COLO668 (cell line): ENCODE measurements around the gene ECT2.
"Not testable (repeated sequence)": the region's sequence is repeated elsewhere in the genome, so short reads cannot be mapped to it uniquely, and the experiment has no call there.

Source experiments
- DNase-seq: peaks from one replicate; lab custom pipeline; 2025; ENCODE audit not compliant: unreplicated experiment; lab: John Stamatoyannopoulos, UW

Gene ECT2

DNA sequence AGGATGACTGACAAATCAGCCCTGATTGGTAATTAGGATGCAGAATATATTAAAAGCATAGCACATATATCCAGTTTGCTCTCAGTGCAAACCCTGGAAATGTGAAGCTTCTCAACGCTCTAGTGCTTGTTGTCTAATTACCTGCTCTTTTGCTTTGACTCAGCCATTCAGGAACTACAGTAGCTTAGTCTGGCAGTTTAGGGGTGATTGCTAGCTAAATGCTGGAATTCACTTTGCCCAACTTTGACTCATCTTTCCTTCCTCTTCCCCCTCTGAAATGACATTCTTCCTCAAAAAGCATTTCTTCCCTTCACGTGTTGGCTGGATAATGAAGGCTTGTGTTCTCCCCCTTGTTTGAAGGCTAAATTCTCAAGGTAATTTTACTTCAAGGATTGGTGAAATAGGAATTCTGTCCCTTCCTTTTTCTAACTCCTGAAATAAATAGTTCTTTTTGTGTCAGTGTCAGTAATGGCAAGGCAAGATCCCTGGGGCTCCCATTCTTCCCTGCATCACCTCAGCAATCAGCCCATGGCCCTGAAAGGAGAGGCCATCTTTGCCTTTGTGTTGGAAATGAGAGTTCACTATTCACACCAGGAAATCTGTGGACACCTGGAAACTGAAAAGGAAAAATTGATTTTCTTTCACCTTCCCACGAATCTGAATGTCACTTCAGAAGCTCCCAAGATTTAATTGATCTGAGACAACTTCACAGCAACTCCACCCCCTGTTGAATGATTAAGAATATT lies 103.6 kb downstream of the ECT2 start:
- DNase-seq = no peak

DNA sequence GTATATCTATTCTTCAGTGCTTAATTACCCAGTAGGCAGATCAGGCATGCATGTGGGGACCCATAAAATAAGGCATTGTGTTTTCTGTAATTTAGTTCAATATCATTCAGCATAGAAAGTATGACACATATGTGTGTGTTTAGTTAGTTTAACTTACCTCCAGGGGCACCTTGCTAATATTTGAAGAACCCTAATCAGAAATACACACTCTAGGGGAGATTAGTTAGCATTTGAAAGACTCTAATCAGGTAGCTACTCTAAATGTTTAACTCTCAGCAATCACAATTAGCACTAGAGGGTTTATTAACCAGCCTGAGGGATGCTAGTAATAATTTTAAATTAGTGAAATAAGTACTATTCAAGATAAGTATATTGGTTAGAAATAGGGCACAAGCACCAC lies 104.5 kb downstream of the ECT2 start:
- no peak for DNase-seq

DNA sequence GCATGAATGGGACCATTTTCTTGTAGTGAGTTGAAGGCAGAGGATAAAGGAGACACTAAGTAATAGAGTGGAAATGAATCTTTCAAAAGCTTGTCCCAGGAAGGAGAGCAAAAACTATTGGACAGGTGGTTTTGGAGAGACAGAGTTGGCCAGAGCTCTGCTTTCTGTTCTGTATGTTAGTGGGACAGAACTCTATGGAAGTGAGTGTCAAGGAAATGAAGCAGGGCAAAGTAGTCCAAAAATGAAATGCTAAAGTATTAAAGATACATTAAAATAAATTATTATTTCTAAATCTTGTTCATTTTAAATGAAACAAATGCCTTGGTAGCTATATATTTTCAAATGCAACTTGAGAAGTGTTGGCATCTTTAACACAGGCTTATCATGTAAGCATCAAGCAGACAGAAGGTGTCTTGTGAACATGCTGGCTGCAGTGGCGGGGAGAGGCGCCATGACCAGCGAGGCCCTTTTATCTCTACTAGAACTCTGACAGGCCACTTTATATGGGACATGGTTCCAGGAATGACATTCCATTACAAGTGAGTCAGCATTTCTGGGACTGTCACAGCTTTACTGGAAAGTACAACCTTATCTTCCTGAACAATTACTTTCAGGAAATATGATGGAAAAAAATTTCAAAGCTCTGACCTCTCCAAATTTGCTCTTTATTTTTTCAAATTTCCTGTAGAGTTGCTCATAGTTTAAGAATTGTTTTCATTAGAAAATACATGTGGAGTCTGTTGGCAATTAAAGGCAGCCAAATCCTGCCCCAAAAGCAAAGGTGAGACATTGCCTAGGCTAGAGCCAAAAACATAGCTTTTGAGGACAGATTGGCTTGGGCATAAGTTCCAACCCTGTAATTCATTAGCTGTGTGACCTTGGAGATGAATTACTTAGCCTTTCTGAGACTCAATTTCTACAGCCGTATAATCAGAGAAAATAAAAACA lies 106.5 kb downstream of the ECT2 start:
- no peak for DNase-seq

DNA sequence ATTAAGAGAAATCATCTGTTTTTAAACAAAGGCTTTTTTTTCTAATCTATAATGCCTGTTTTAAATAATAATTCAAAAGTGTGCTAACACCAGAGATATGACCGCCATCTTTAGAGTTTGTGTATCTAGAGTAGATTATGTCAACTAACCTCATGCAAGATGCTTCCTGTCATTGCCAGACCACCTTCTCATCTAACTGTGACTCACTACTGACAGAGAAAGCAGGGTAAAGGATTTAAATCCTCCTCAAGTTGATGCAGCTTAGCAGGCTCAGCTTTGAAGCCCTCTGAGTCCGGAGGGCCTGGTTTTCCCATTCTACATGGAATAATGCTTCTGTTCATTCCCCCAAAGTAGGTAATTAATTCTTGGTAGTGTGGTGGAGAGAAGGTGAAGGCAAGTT lies 108.5 kb downstream of the ECT2 start:
- DNase-seq = no peak

DNA sequence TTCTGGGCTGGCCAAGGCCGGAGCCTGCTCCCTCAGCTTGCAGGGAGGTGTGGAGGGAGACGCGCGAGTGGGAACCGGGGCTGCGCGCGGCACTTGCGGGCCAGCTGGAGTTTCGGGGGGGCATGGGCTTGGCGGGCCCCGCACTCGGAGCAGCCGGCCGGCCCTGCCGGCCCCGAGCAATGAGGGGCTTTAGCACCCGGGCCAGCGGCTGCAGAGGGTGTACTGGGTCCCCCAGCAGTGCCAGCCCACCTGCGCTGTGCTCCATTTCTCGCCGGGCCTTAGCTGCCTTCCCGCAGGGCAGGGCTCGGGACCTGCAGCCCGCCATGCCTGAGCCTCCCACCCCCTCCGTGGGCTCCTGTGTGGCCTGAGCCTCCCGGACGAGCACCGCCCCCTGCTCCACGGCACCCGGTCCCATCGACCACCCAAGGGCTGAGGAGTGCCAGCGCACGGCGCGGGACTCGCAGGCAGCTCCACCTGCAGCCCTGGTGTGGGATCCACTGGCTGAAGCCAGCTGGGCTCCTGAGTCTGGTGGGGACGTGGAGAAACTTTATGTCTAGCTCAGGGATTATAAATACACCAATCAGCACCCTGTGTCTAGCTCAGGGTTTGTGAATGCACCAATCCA lies 116.3 kb downstream of the ECT2 start:
- DNase-seq = not testable (repeated sequence)

DNA sequence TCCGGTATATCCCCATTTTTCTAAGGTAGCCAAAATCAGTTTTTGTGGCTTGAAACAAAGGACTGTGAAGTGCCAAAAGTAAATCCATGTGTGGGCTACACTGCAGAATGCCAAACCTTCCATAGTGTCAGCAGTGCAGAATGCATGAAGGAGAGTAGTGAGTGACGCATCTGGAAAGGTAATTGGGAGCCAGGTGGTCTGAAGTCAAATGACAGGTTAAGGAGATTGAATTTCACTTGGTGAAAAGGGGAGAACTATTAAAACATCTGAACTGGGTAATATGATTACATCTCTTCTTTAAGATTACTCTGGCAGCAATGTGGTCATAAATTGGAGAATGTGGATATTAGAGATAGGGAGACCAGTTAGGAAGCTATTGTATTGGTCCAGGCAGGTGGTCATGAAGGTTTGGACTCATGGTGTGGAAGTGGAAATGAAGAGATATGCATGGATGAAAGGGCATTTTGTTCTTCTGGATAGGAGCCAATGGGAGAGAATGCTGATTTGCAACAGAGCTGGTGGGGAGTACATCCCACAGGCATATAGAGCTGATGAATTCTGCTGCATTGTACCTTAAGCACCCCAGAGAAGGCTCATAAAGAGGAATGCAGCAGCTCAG lies 118.2 kb downstream of the ECT2 start:
- DNase-seq = peak; percentile 19

DNA sequence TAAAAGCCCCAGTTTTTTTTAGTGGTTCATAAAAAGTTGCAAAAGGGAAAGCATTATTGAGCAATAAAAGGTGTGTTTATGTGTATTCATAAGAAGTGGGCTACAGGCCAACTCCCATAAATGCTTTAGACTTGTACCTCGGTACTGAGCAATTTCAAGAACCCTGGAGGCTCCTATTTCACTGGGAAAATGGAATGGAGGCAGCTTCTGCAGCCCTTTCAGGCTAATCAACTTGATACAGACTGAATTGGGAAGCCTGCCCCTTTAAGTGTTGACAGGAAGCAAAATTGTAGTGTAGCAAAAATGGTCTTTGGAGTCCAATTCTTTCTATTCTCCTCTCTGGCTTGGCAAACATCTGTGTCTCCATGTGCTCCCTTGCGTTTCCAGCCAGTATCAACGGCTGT lies 118.8 kb downstream of the ECT2 start:
- DNase-seq = no peak

DNA sequence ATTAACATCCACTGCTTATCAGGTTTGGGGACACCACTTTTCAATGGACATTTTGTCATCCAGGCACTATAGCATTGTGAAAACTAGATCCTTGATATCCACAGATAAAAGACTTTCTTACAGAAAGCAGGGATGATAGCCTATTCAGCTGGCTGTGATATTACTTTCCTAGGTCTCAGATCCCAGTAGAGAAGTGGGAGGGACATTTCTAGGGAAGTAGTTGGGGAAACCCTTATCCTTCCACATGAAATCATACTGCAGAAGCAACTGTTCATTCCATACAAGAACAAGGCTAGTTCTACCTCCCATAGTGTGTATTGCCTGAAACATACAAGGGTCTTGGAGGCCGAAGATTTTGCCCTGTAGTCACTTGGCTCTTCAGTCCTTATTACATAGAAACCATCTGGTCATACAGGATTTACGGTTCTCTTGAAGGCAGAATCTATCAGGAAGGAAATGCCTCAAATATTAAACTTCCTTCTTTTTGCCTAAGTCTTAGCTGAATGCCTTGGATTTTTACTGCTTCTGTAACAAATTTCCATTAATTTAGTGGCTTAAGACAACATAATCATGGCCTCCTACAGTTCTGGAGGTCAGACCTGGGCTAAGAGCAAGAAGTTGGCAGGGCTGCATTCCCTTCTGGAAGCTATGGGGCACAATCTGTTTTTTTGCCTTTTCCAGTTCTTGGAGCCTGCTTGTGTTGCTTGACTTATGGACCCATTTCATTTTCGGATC lies 119.4 kb downstream of the ECT2 start:
- DNase-seq = no peak
